Measurements from ENCODE around the gene C17orf75. TPM values are rescaled to one million over a fixed set of nuclear protein-coding genes. Genes with fewer than 3 reads are reported as not detected.

The C17orf75 gene
- total RNA-seq, 2 donors from 2014 or later, result 6.2 to 7.6 TPM

- H3K27ac ChIP-seq, result no peak overlapping the region
- TF ChIP-seq CTCF (IDR thresholded peaks at IDR 0.05), result no peak
- ATAC-seq (ENCODE audit: insufficient number of reproducible peaks, low FRiP score, low read depth) (no peak), DNase-seq (ENCODE audit: low spot score) (no peak)
- H3K4me1 ChIP-seq (ENCODE audit: control insufficient read depth in 1 of 2, low read depth in 2 of 2), result no peaks in the 10 kb centered on the region
- no peak overlapping the region for H3K4me3 ChIP-seq
- H3K36me3 ChIP-seq, result no peaks in the 10 kb centered on the region
- H3K9me3 ChIP-seq, result no peaks in the 10 kb centered on the region
- H3K27me3 ChIP-seq (replicated peaks; ENCODE audit: insufficient read depth), result no peaks in the 10 kb centered on the region
These were observed 53.4 kb downstream of the C17orf75 start for GRCh38 chr17:32288615-32289014.

DNA sequence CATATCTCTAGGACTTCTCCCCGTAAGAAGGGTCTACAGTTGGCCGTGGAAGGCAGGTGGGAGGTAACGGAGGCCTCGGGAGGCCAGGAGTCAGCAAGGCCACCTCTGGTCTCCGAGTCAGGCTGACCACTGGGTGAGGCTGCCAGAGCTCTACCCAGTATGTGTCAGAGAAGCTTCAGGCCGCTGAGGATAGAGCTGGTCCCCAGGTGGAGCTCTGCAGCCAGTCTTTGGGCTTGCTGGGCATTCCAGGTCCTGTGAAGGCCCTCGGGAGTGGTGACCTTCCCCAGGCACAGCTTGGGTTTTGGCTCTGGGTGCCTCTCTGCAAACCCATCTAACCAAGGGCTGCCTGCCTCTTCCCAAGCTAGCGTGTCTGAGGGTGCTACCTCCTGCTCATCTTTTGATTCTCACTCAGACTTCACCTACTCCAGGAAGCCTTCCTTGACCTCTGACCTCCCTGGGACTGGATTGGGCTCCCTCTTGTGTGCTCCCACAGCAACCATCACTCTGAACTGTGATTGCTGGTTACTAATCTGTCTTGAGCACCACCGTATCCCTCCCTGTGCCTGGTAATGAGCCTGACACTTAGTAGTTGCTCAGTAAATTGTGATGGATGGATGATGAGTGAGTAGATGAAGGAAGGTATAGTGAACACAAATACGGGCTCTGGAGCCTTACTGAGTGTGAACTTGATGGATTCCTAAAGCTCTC, 54.0 kb downstream of the C17orf75 start:
- no peak for DNase-seq (ENCODE audit: low spot score)
- H3K27me3 ChIP-seq (replicated peaks; ENCODE audit: insufficient read depth), result no peaks in the 10 kb centered on the region
- H3K9me3 ChIP-seq, result no peaks in the 10 kb centered on the region
- TF ChIP-seq CTCF (IDR thresholded peaks at IDR 0.05), result no peak
- no peak for ATAC-seq (ENCODE audit: insufficient number of reproducible peaks, low FRiP score, low read depth)
- H3K4me3 ChIP-seq, result no peak overlapping the region
- H3K36me3 ChIP-seq, result no peaks in the 10 kb centered on the region
- no peak overlapping the region for H3K27ac ChIP-seq
- no peaks in the 10 kb centered on the region for H3K4me1 ChIP-seq (ENCODE audit: control insufficient read depth in 1 of 2, low read depth in 2 of 2)

- Histone ChIP-seq H3K36me3 (no peaks in the 10 kb centered on the region), H3K4me1 (ENCODE audit: control insufficient read depth in 1 of 2, low read depth in 2 of 2) (no peaks in the 10 kb centered on the region), H3K9me3 (no peaks in the 10 kb centered on the region), H3K4me3 (no peak overlapping the region), H3K27ac (no peak overlapping the region), H3K27me3 (replicated peaks; ENCODE audit: insufficient read depth) (no peaks in the 10 kb centered on the region)
- DNase-seq (ENCODE audit: low spot score) (no peak), ATAC-seq (ENCODE audit: insufficient number of reproducible peaks, low FRiP score, low read depth) (no peak)
- no peak for TF ChIP-seq CTCF (IDR thresholded peaks at IDR 0.05)
These were observed 55.5 kb downstream of the C17orf75 start for GRCh38 chr17:32286518-32286900.

- DNase-seq (ENCODE audit: low spot score) (no peak), ATAC-seq (ENCODE audit: insufficient number of reproducible peaks, low FRiP score, low read depth) (no peak)
- Histone ChIP-seq H3K27ac (no peak overlapping the region), H3K36me3 (no peaks in the 10 kb centered on the region), H3K4me1 (ENCODE audit: control insufficient read depth in 1 of 2, low read depth in 2 of 2) (no peaks in the 10 kb centered on the region), H3K27me3 (replicated peaks; ENCODE audit: insufficient read depth) (no peaks in the 10 kb centered on the region), H3K9me3 (no peaks in the 10 kb centered on the region), H3K4me3 (no peak overlapping the region)
- no peak for TF ChIP-seq CTCF (IDR thresholded peaks at IDR 0.05)
These were observed 56.0 kb downstream of the C17orf75 start for GRCh38 chr17:32285746-32286517.

- Histone ChIP-seq H3K27me3 (replicated peaks; ENCODE audit: insufficient read depth) (no peaks in the 10 kb centered on the region), H3K36me3 (no peaks in the 10 kb centered on the region), H3K27ac (no peak overlapping the region), H3K4me3 (no peak overlapping the region), H3K4me1 (ENCODE audit: control insufficient read depth in 1 of 2, low read depth in 2 of 2) (no peaks in the 10 kb centered on the region), H3K9me3 (no peaks in the 10 kb centered on the region)
- no peak for DNase-seq (ENCODE audit: low spot score)
- no peak for TF ChIP-seq CTCF (IDR thresholded peaks at IDR 0.05)
- no peak for ATAC-seq (ENCODE audit: insufficient number of reproducible peaks, low FRiP score, low read depth)
These were observed 56.7 kb downstream of the C17orf75 start for GRCh38 chr17:32285306-32285705.
